ENCODE measurements around the gene METTL17. TPM values are rescaled to one million over a fixed set of nuclear protein-coding genes. Genes with fewer than 3 reads are reported as not detected.

Gene METTL17
- total and polyA plus RNA-seq, 2 of the 8 experiments (the other 6 are each of a cell fraction or from before 2014, with no cell fraction given): 73.8 to 138 TPM

DNA sequence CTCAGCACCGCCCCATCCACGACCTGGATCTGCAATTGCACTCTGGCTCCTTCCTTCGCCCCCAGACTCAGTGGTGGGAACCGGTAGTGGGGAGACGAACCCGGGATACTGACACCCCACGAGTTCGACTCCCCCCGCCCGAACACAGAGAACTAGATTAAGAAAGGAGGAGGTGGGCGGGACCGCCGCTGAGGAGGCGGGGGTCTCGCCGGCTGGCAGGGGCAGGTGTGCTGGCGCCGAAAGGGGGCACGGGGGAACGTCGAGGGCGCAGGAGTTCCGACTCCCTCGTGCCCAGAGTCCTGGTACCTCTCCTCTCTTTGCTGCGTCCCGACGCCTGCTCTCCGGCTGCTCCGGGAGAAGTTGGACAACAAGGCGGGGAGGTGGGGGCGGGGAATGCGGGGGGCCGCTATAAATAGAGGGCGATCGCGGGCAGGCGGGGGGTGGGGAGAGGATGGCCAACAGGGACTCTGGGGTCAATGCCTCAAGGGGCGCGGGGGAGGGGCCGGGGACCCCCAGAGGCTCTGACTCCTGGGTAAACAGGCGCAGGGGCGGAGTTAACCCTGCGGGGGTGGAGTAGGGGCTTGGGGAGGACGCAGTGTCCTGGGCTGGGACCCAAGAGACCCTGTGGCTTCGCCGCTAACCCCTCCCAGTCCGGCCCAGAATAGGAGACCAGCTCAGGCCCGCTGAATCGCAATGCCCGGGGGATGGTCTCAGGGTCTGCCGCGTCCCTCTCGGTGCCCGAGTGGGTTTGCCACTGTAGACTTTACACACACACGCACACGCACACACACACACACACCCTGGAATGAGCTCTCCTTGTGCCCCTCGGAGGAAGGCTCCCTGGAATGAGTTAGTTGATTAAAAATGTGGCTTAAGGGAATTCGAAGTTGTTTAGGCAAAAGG is 35.8 kb downstream of the METTL17 start (continued):
- TF ChIP-seq SRF (IDR thresholded peaks at IDR 0.05; ENCODE audit: low read depth, low read length) (no peak), CREB1 (IDR thresholded peaks at IDR 0.05) (no peak), EZH2 (IDR thresholded peaks at IDR 0.05; ENCODE audit: low read depth, low read length, severe bottlenecking) (no peak), ASH2L (IDR thresholded peaks at IDR 0.05; ENCODE audit: low read length) (peak; percentile 60), CHD1 (IDR thresholded peaks at IDR 0.05; ENCODE audit: low read depth, low read length) (no peak), KDM1A (IDR thresholded peaks at IDR 0.05; ENCODE audit: borderline replicate concordance, low read length) (no peak), ZNF274 (IDR thresholded peaks at IDR 0.05; ENCODE audit: borderline replicate concordance, extremely low read depth, low read length) (no peak), SUZ12 (IDR thresholded peaks at IDR 0.05; ENCODE audit: low read length) (no peak), CHD2 (IDR thresholded peaks at IDR 0.05; ENCODE audit: low read length) (no peak), SIRT6 (IDR thresholded peaks at IDR 0.05; ENCODE audit: low read length) (no peak), CTBP2 (IDR thresholded peaks at IDR 0.05; ENCODE audit: borderline replicate concordance, insufficient read depth, insufficient read length, low read length) (peak; percentile 46)
- TF ChIP-seq, protein P1, sequence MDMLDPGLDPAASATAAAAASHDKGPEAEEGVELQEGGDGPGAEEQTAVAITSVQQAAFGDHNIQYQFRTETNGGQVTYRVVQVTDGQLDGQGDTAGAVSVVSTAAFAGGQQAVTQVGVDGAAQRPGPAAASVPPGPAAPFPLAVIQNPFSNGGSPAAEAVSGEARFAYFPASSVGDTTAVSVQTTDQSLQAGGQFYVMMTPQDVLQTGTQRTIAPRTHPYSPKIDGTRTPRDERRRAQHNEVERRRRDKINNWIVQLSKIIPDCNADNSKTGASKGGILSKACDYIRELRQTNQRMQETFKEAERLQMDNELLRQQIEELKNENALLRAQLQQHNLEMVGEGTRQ (IDR thresholded peaks at IDR 0.05; ENCODE audit: low read length): no peak
